ENCODE results near the gene DHTKD1. TPM values are rescaled to one million over a fixed set of nuclear protein-coding genes. Genes with fewer than 3 reads are reported as not detected.
"Not testable (repeated sequence)": the region's sequence is repeated elsewhere in the genome, so short reads cannot be mapped to it uniquely, and the experiment has no call there.

The DHTKD1 gene
- total RNA-seq, 1 donor, result 16.3 TPM

DNA sequence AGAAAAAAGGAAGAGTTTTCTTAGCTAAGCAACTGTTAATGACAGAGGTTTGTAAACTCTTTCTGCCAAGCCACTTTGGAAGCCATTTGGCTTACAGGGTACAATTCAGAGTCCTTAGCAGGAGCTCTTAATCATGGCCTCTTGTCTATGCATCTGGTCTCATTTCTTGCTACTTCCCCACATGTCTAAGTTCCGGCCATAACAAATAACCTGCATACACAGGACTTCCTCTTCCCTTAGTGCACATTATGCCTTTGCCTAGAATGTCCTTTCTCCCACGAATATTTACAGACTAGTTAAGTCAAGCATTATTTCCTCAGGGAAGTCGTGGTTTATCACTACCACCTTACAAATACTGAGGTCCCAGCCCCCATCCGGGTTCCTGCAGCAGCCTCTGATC lies 17.5 kb upstream of the DHTKD1 start:
- H3K9me3 ChIP-seq (ENCODE audit: low read depth, low read length), result no peaks in the 10 kb centered on the region

DNA sequence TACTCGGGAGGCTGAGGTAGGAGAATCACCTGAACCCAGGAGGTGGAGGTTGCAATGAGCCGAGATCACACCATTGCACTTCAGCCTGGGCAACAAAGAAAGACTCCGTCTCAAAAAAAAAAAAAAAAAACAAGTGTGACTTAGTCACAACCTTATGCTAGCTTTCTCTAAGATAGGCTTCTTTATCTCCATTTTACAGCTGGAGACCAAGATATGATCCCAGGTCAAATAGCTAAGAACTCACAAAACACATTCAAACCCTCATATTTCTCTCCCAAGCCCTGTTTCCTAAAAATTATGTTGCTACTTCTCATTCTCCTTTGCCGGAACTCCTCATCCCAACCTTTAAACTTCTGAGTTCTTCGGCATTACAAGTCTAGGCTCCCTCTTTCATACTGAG lies 13.0 kb upstream of the DHTKD1 start:
- Histone ChIP-seq H3K4me1 (ENCODE audit: insufficient read depth, low read length) (peaks cover 28% of the 10 kb centered on the region), H3K27me3 (ENCODE audit: insufficient read depth, low read length) (no peaks in the 10 kb centered on the region), H3K9me3 (ENCODE audit: low read depth, low read length) (no peaks in the 10 kb centered on the region), H3K4me3 (ENCODE audit: low read length) (no peak overlapping the region)

More for the DNA sequence above, 17.5 kb upstream of the DHTKD1 start:
- Histone ChIP-seq H3K4me1 (ENCODE audit: insufficient read depth, low read length) (peaks cover 29% of the 10 kb centered on the region), H3K27me3 (ENCODE audit: insufficient read depth, low read length) (no peaks in the 10 kb centered on the region), H3K4me3 (ENCODE audit: low read length) (no peak overlapping the region)

DNA sequence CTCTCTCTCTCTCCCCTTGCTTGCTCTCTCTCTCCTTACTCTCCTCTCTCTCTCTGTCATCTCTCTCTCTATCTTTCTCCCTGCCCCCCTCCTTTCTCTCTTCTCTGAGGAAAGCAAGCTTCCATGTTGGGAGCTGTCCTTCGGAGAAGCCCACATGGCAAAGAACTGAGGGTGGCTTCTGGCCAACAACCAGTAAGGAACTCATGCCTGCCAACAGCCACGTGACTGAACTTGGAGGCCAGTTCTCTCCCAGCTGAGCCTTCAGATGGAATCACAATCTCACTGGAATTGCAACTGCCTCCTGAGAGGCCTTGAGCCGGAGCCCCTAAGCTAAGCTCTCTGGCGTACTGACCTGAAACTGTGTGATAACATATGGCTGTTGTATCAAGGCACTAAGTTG lies 12.0 kb upstream of the DHTKD1 start:
- Histone ChIP-seq H3K4me3 (ENCODE audit: low read length) (no peak overlapping the region), H3K27me3 (ENCODE audit: insufficient read depth, low read length) (no peaks in the 10 kb centered on the region), H3K4me1 (ENCODE audit: insufficient read depth, low read length) (peaks cover 20% of the 10 kb centered on the region), H3K9me3 (ENCODE audit: low read depth, low read length) (no peaks in the 10 kb centered on the region)

DNA sequence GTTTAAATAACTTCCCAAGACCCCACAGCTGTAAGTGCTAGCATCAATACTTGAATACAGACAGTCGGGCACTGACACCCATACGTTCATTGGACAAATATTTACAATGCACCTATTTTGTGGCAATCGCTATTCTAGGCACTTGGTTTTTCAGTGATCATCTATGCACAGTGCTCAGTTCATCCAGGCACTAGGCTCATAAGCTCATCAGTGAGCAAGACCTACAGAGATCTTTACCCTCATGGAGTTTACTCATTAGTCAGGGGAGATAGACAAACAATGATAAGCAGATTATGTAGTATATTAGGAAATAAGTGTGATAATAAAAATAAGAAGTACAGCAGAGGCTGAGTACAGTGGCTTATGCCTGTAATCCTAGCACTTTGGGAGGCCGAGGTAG lies 7.6 kb upstream of the DHTKD1 start:
- no peaks in the 10 kb centered on the region for H3K9me3 ChIP-seq (ENCODE audit: low read depth, low read length)

DNA sequence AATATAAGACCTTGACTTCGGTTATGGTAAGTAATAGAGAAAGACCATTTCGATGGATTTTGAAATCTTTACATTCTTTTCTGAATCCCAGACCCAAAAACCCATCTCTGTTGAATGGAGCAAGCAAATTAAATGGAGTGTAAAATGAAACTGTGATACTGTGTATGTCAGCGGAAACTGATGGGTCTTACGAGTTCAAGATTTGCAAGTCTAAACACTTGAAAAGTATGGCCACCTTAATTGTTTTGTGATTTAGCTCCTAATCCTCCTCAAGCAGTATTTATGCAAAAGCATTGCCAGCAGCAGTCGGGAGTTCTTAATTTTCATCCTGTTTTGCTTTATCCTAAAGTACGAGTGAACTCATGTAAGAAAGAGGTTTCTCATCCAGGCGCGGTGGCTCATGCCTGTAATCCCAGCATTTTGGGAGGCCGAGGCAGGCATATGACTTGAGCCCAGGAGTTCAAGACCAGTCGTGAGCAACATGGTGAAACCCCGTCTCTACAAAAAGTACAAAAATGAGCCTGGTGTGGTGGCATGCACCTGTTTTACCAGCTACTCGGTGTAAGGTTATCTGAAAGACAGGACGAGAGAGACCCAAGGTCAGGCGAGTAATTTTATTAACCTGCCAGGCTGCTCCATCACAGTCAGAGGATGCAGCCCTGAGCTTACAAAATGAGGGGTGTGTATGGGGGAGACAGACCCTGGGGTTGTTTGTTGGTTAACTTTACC lies 5.8 kb upstream of the DHTKD1 start:
- H3K27me3 ChIP-seq (ENCODE audit: insufficient read depth, low read length), result no peaks in the 10 kb centered on the region
- H3K4me3 ChIP-seq (ENCODE audit: low read length), result no peak overlapping the region
- H3K9me3 ChIP-seq (ENCODE audit: low read depth, low read length), result no peaks in the 10 kb centered on the region
- H3K4me1 ChIP-seq (ENCODE audit: insufficient read depth, low read length), result peaks cover under 1% of the 10 kb centered on the region

More for the DNA sequence above, 7.6 kb upstream of the DHTKD1 start:
- no peak overlapping the region for H3K4me3 ChIP-seq (ENCODE audit: low read length)
- no peaks in the 10 kb centered on the region for H3K4me1 ChIP-seq (ENCODE audit: insufficient read depth, low read length)
- no peaks in the 10 kb centered on the region for H3K27me3 ChIP-seq (ENCODE audit: insufficient read depth, low read length)

DNA sequence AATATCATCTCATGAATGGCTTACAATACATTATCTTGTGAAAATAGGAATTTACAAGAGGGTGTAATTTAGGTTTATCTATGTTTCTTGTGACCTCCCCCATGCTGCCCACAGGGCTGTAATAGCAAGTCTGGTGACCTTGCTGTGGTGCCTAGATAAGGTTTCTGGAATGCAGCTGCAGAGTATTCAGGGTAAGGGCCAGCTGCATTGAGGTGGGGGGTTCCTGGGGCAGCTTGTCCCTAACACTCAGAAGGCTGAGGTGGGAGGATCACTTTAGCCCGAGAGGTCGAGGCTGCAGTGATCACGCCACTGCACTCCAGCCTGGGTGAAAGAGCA lies 5.3 kb upstream of the DHTKD1 start:
- Histone ChIP-seq H3K9me3 (ENCODE audit: low read depth, low read length) (no peaks in the 10 kb centered on the region), H3K27me3 (ENCODE audit: insufficient read depth, low read length) (no peaks in the 10 kb centered on the region), H3K4me3 (ENCODE audit: low read length) (no peak overlapping the region), H3K4me1 (ENCODE audit: insufficient read depth, low read length) (peaks cover 5% of the 10 kb centered on the region)

DNA sequence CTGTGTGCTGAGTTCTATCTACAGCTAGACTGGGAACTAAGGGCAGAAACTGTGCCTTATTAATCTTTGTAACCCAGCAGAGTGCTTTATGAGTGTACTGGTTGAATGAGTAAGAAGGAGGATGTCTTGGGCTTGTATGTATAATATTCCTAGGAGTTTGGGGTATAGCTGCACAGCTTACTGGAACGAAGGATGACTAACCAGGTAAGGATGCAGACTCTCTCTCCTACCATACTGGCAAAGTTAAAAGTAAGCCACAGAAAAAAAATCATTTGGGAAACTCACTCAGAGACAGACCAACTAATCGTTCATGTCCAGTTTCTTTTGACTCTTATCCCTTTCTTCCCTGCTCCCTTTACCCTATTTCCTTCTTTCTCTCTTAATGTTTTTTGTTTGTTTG lies 1.4 kb upstream of the DHTKD1 start:
- no peaks in the 10 kb centered on the region for H3K9me3 ChIP-seq (ENCODE audit: low read depth, low read length)
- peaks cover 28% of the 10 kb centered on the region for H3K4me1 ChIP-seq (ENCODE audit: insufficient read depth, low read length)
- H3K27me3 ChIP-seq (ENCODE audit: insufficient read depth, low read length), result no peaks in the 10 kb centered on the region
- no peak overlapping the region for H3K4me3 ChIP-seq (ENCODE audit: low read length)

DNA sequence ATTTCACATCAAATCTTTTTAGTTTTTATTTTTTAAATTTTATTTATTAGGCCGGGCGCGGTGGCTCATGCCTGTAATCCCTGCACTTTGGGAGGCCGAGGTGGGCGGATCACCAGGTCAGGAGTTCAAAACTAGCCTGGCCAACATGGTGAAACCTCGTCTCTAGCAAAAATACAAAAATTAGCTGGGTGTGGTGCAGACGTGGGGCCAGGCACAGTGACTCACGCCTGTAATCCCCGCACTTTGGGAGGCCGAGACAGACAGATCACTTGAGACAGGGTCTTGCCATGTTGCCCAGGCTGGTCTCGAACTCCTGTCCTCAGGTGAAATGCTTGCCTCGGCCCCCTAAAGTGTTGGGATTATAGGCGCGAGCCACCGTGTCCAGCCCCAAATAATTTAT lies 2.7 kb downstream of the DHTKD1 start:
- not testable (repeated sequence) for H3K9me3 ChIP-seq (ENCODE audit: low read depth, low read length); H3K27me3 ChIP-seq (ENCODE audit: insufficient read depth, low read length); H3K4me3 ChIP-seq (ENCODE audit: low read length)
- H3K4me1 ChIP-seq (ENCODE audit: insufficient read depth, low read length), result peaks cover 39% of the 10 kb centered on the region

DNA sequence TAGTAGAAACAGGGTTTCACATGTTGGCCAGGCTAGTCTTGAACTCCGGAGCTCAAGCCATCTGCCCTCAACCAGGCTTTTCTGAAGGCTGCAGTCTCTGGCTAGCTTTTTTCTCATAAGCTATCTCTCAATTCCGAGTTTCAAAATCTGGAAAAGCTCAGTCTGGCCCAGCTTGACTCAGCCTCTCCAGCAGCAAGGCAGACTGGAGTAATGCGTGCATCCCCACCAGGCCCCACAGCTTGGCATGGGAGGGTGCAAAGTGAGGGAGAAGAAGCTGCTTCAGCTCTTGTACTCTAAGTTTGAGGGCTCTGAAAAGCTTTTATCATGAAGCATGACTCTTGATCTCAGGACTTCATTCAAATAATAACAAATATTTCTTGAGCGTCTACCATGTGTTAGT lies 4.8 kb downstream of the DHTKD1 start:
- Histone ChIP-seq H3K9me3 (ENCODE audit: low read depth, low read length) (no peaks in the 10 kb centered on the region), H3K27me3 (ENCODE audit: insufficient read depth, low read length) (no peaks in the 10 kb centered on the region), H3K4me1 (ENCODE audit: insufficient read depth, low read length) (peaks cover 39% of the 10 kb centered on the region), H3K4me3 (ENCODE audit: low read length) (no peak overlapping the region)

DNA sequence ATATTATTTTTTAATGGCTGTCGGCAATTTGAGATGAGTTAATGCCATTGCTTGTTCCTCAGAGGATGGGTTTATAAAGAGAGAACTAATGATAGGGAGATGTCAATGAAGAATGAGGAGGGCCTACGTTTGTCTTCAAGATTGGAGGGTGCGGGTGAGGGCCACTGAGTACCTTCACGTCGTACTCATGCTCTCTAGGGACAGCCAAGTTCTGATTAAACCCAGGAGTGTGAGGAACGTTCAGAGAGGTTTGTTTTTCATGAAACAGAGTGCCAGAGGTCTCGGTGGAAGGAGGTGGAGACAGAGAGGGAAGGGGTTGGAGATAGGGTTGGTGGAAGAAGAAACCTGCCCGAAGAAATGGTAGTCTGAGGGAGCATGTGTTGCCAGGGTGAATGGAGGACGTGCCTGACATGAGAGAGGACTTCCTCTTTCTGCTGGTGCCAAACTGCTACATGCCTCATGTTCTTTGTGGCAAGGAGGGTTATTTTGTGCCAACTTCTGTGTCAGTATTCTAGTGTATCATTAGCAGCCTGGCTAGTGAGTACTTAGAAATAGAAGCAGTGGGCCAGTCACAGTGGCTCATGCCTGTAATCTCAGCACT lies 8.9 kb downstream of the DHTKD1 start:
- H3K9me3 ChIP-seq (ENCODE audit: low read depth, low read length), result no peaks in the 10 kb centered on the region
- H3K4me1 ChIP-seq (ENCODE audit: insufficient read depth, low read length), result peaks cover 22% of the 10 kb centered on the region
- no peak overlapping the region for H3K4me3 ChIP-seq (ENCODE audit: low read length)
- H3K27me3 ChIP-seq (ENCODE audit: insufficient read depth, low read length), result no peaks in the 10 kb centered on the region

DNA sequence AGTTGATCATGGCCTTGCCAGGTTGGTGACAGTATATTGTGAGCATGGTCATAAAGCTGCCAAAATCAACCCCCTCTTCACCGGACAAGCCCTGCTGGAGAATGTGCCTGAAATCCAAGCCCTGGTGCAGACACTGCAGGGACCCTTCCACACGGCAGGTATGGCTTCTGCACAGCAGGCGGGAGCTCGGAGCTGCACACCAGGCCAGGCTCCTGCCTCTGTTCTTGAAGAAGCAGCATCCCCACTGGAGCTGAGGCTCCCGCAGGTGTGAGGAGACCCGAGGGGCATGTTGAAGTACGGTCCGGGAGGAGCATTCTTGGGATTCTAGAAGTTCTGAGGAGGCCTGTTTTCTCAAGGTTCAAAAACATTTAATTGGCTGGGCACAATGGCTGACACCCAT lies 12.7 kb downstream of the DHTKD1 start:
- no peaks in the 10 kb centered on the region for H3K9me3 ChIP-seq (ENCODE audit: low read depth, low read length)

DNA sequence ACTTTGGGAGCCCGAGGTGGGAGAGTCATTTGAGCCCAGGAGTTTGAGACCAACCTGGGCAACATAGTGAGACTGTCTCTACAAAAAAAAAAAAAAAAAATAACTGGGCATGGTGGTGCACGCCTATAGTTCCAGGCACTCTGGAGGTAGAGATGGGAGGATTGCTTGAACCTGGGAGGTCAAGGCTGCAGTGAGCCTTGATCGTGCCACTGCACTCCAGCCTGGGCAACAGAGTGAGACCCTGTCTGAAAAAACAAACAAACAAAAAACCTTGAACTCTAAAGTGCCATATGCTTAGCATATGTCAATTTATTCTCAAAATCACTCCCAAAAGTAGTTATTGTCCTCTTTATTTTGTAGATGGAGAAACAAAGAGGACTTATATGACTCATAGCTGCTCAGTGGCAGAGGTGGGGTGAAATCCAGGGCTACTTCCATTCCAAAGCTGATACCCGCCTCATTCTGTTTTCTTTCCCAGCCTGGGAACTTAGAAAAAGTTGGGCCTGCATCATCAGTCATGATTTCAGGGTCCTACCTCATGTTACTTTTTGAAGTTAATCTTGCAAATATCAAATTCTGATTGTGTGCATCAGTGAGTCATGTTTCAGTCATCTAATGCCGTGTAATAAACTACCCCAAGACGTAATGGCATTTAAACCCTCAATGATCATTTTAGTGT lies 13.3 kb downstream of the DHTKD1 start:
- Histone ChIP-seq H3K4me1 (ENCODE audit: insufficient read depth, low read length) (peaks cover 22% of the 10 kb centered on the region), H3K27me3 (ENCODE audit: insufficient read depth, low read length) (no peaks in the 10 kb centered on the region), H3K4me3 (ENCODE audit: low read length) (no peak overlapping the region), H3K9me3 (ENCODE audit: low read depth, low read length) (no peaks in the 10 kb centered on the region)

More for the DNA sequence above, 12.7 kb downstream of the DHTKD1 start:
- Histone ChIP-seq H3K4me1 (ENCODE audit: insufficient read depth, low read length) (peaks cover 22% of the 10 kb centered on the region), H3K4me3 (ENCODE audit: low read length) (no peak overlapping the region), H3K27me3 (ENCODE audit: insufficient read depth, low read length) (no peaks in the 10 kb centered on the region)

DNA sequence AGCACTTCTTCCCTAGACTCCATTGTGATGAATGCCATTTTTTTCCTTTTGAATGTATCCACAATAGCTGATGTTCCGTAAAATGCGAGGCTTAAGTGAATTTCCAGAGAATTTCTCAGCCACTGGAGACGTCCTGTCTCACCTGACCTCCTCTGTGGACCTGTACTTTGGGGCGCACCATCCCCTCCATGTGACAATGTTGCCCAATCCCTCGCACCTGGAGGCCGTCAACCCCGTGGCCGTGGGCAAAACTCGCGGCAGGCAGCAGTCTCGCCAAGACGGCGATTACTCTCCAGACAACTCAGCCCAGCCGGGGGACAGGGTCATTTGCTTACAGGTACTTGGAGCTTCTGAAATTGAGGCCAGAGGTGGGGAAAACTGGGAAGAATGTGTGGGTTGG lies 20.2 kb downstream of the DHTKD1 start:
- no peak overlapping the region for H3K4me3 ChIP-seq (ENCODE audit: low read length)
- H3K27me3 ChIP-seq (ENCODE audit: insufficient read depth, low read length), result no peaks in the 10 kb centered on the region
- H3K4me1 ChIP-seq (ENCODE audit: insufficient read depth, low read length), result peaks cover 11% of the 10 kb centered on the region
- H3K9me3 ChIP-seq (ENCODE audit: low read depth, low read length), result no peaks in the 10 kb centered on the region

DNA sequence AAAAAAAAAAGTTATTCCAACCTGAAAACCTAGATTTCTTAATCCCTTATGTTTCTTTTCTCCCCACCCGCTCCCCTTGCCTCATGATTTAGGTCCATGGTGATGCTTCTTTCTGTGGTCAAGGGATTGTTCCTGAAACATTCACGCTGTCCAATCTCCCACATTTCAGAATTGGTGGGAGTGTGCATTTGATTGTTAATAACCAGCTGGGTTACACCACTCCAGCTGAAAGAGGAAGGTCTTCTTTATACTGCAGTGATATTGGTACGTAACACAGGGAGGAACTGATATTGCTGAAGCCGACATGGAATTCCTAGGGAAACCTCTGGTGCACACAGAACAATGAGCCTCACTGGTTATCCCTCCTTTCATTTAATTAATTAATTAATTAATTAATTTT lies 22.7 kb downstream of the DHTKD1 start:
- Histone ChIP-seq H3K27me3 (ENCODE audit: insufficient read depth, low read length) (no peaks in the 10 kb centered on the region), H3K9me3 (ENCODE audit: low read depth, low read length) (no peaks in the 10 kb centered on the region), H3K4me1 (ENCODE audit: insufficient read depth, low read length) (no peaks in the 10 kb centered on the region), H3K4me3 (ENCODE audit: low read length) (no peak overlapping the region)

DNA sequence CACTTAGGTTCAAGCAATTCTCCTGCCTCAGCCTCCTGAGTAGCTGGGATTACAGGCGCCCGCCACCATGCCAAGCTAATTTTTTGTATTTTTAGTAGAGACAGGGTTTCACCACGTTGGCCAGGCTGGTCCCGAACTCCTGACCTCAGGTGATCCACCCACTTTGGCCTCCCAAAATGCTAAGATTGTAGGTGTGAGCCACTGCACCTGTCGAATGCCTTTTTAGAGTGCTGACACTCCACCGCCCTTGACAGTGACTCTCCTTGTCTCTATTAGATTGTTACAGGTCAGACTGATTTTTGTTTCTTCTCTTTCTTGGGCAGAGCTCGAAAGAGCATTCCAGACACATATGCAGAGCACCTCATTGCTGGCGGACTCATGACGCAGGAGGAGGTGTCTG lies 28.6 kb downstream of the DHTKD1 start:
- not testable (repeated sequence) for H3K9me3 ChIP-seq (ENCODE audit: low read depth, low read length); H3K4me1 ChIP-seq (ENCODE audit: insufficient read depth, low read length); H3K4me3 ChIP-seq (ENCODE audit: low read length); H3K27me3 ChIP-seq (ENCODE audit: insufficient read depth, low read length)

DNA sequence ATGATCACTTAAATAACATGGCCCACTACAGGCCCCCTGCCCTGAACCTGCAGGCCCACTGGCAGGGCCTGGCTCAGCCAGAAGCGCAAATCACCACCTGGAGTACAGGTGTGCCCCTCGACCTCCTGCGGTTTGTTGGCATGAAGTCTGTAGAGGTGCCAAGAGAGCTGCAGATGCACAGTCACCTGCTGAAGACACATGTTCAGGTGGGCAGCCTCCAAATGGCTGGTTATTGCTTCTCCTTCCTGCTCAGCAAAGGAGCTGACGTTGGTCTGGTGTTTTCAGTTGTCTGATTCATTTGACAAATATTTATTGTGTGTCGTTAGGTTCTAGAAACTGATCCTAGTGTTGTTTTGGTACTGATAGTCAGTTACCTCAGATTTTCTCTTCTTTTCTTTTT lies 29.0 kb downstream of the DHTKD1 start:
- H3K4me1 ChIP-seq (ENCODE audit: insufficient read depth, low read length), result peaks cover 3% of the 10 kb centered on the region
- H3K27me3 ChIP-seq (ENCODE audit: insufficient read depth, low read length), result no peaks in the 10 kb centered on the region
- H3K9me3 ChIP-seq (ENCODE audit: low read depth, low read length), result no peaks in the 10 kb centered on the region
- no peak overlapping the region for H3K4me3 ChIP-seq (ENCODE audit: low read length)

Measured in mononuclear cell (primary cell).